Neural progenitor cell (in vitro differentiated cells): ENCODE measurements around the gene CNTNAP2. TPM values are rescaled to one million over a fixed set of nuclear protein-coding genes. Genes with fewer than 3 reads are reported as not detected.

ENCODE experiments used
- DNase-seq: peaks from one replicate; pipeline ENCODE4 v3.0.0-alpha.2; 2016; ENCODE audit warnings: low spot score
- H2AFZ ChIP-seq: fragments of 200-600 bp; sonication (generic); replicated peaks from 2 replicates; pipeline ENCODE4 v1.6.1; 2016; ENCODE audit warnings: antibody characterized with exemption
- H3F3A ChIP-seq: fragments of 200-600 bp; sonication (generic); 2 replicates; pipeline ENCODE4 v1.6.1; 2016; ENCODE audit warnings: antibody characterized with exemption, low read depth
- H3K27ac ChIP-seq: fragments of 200-600 bp; sonication (generic); 2 replicates; pipeline ENCODE4 v1.5.1; 2016; ENCODE audit warnings: mild to moderate bottlenecking
- H3K27me3 ChIP-seq: fragments of 200-600 bp; sonication (generic); 2 replicates; pipeline ENCODE4 v1.6.1; 2016; ENCODE audit warnings: mild to moderate bottlenecking, moderate library complexity
- H3K36me3 ChIP-seq: fragments of 200-600 bp; sonication (generic); 2 replicates; pipeline ENCODE4 v1.5.1; 2016
- H3K4me1 ChIP-seq: fragments of 200-600 bp; sonication (generic); 2 replicates; pipeline ENCODE4 v1.6.1; 2016; ENCODE audit warnings: mixed run types
- H3K4me2 ChIP-seq: fragments of 200-600 bp; sonication (generic); 2 replicates; pipeline ENCODE4 v1.6.1; 2016
- H3K4me3 ChIP-seq: fragments of 200-600 bp; sonication (generic); 2 replicates; pipeline ENCODE4 v1.5.1; 2016
- H3K79me2 ChIP-seq: fragments of 200-600 bp; sonication (generic); 2 replicates; pipeline ENCODE4 v1.6.1; 2016; ENCODE audit warnings: low read depth
- H3K9ac ChIP-seq: fragments of 200-600 bp; sonication (generic); 2 replicates; pipeline ENCODE4 v1.6.1; 2016
- H3K9me3 ChIP-seq: fragments of 200-600 bp; sonication (generic); 2 replicates; pipeline ENCODE4 v1.5.1; 2016; ENCODE audit warnings: low read depth
- H4K20me1 ChIP-seq: fragments of 200-600 bp; sonication (generic); 2 replicates; pipeline ENCODE4 v1.6.1; 2016; ENCODE audit warnings: low read depth
- H3K27ac Mint-ChIP-seq: 3 replicates; pipeline ENCODE4 v1.8.0; 2021; ENCODE audit warnings: mixed read lengths
- H3K27me3 Mint-ChIP-seq: 2 replicates; pipeline ENCODE4 v1.8.0; 2022; ENCODE audit warnings: low read depth, mild to moderate bottlenecking, inconsistent platforms, moderate library complexity, mixed read lengths; ENCODE audit not compliant: insufficient read depth
- H3K36me3 Mint-ChIP-seq: 3 replicates; pipeline ENCODE4 v1.8.0; 2021; ENCODE audit warnings: mixed read lengths
- H3K4me1 Mint-ChIP-seq: 3 replicates; pipeline ENCODE4 v1.8.0; 2021; ENCODE audit warnings: mixed read lengths
- H3K4me3 Mint-ChIP-seq: 3 replicates; pipeline ENCODE4 v1.8.0; 2021; ENCODE audit warnings: mild to moderate bottlenecking, moderate library complexity, mixed read lengths
- H3K9me3 Mint-ChIP-seq: 3 replicates; pipeline ENCODE4 v1.8.0; 2020; ENCODE audit warnings: mixed read lengths
- EZH2 ChIP-seq: fragments of 200-600 bp; sonication (generic); IDR thresholded peaks from 2 replicates; pipeline ENCODE4 v1.6.1; 2017; ENCODE audit warnings: antibody characterized with exemption, mild to moderate bottlenecking, moderate library complexity
- EZH2phosphoT487 ChIP-seq: fragments of 200-600 bp; sonication (generic); IDR thresholded peaks from 2 replicates; pipeline ENCODE4 v1.6.1; 2017; ENCODE audit warnings: antibody characterized with exemption
- total RNA-seq: library from RNA; depleted of rRNA; stranded (reverse); fragments of >200 nt; gene quantifications from 2 replicates; pipeline ENCODE4 v1.2.3, GENCODE V29; 2015; ENCODE audit warnings: low replicate concordance
- TF ChIP-seq, protein P1 (sequence below): fragments of 200-600 bp; sonication (generic); IDR thresholded peaks from 2 replicates; pipeline ENCODE4 v1.5.1; 2017; ENCODE audit warnings: antibody characterized with exemption, mild to moderate bottlenecking

The CNTNAP2 gene
- total RNA-seq, 1 donor from 2014 or later = 126 TPM

DNA sequence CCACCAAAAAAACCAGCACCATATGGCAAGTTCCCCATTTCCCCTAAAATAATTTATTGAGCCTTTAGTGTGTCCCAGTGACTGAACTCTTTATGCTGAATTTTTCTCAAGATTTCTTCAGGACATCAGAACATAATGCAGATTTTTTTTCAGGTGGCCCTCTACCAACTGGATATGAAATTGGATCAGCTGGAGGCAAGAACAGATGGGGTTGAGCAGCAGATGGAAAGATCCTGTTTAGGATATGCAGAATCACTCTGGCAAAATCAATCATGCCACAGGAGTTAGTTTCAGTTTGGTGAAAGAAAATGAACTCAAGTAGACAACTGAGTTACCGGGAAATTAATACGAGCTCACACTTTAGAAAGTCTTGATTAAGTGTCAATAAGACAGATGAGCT is 1712.4 kb downstream of the CNTNAP2 start:
- no peaks in the 10 kb centered on the region for H3K4me1 Mint-ChIP-seq
- H3F3A ChIP-seq = no peaks in the 10 kb centered on the region
- no peaks in the 10 kb centered on the region for H3K4me1 ChIP-seq
- H4K20me1 ChIP-seq = no peaks in the 10 kb centered on the region
- no peaks in the 10 kb centered on the region for H3K36me3 Mint-ChIP-seq
- H3K4me2 ChIP-seq = no peak overlapping the region
- no peaks in the 10 kb centered on the region for H3K9me3 ChIP-seq
- H2AFZ ChIP-seq = no peak overlapping the region
- no peak for TF ChIP-seq EZH2
- TF ChIP-seq, protein P1, sequence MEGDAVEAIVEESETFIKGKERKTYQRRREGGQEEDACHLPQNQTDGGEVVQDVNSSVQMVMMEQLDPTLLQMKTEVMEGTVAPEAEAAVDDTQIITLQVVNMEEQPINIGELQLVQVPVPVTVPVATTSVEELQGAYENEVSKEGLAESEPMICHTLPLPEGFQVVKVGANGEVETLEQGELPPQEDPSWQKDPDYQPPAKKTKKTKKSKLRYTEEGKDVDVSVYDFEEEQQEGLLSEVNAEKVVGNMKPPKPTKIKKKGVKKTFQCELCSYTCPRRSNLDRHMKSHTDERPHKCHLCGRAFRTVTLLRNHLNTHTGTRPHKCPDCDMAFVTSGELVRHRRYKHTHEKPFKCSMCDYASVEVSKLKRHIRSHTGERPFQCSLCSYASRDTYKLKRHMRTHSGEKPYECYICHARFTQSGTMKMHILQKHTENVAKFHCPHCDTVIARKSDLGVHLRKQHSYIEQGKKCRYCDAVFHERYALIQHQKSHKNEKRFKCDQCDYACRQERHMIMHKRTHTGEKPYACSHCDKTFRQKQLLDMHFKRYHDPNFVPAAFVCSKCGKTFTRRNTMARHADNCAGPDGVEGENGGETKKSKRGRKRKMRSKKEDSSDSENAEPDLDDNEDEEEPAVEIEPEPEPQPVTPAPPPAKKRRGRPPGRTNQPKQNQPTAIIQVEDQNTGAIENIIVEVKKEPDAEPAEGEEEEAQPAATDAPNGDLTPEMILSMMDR = no peak
- TF ChIP-seq EZH2phosphoT487 = no peak
- H3K27ac Mint-ChIP-seq = no peak overlapping the region
- no peaks in the 10 kb centered on the region for H3K36me3 ChIP-seq
- no peak overlapping the region for H3K27ac ChIP-seq
- no peaks in the 10 kb centered on the region for H3K27me3 Mint-ChIP-seq
- peaks cover 10% of the 10 kb centered on the region for H3K9me3 Mint-ChIP-seq
- no peak overlapping the region for H3K9ac ChIP-seq
- H3K79me2 ChIP-seq = no peaks in the 10 kb centered on the region
- H3K4me3 Mint-ChIP-seq = no peak overlapping the region
- H3K4me3 ChIP-seq = no peak overlapping the region
- no peaks in the 10 kb centered on the region for H3K27me3 ChIP-seq
- no peak for DNase-seq

DNA sequence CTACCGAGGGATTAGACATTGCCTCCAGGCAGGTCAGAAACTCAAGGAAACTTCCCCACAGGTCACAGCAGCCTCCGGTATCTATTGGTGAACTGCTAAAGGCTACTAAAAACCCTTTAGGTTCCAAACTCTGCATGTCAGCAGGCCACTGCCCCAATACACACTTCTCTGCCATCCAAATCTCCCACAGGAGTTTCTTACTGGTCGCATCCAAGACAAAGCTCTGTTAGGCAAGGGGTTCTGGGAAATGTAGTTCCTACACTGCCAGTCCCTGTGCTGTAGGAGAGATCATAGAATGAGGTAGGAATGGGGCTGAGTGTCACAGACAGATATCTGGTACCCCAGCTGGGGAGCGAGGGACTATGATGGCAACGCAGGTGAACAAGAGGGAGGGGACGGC is 1717.0 kb downstream of the CNTNAP2 start:
- Histone ChIP-seq H3F3A (no peaks in the 10 kb centered on the region), H3K4me2 (no peak overlapping the region), H3K9me3 (no peaks in the 10 kb centered on the region), H3K27ac (no peak overlapping the region), H3K79me2 (no peaks in the 10 kb centered on the region), H3K9ac (no peak overlapping the region), H2AFZ (peak overlapping the region; percentile 94), H3K4me1 (no peaks in the 10 kb centered on the region), H3K27me3 (no peaks in the 10 kb centered on the region), H3K4me3 (no peak overlapping the region), H3K36me3 (no peaks in the 10 kb centered on the region), H4K20me1 (no peaks in the 10 kb centered on the region)
- H3K9me3 Mint-ChIP-seq = peaks cover 21% of the 10 kb centered on the region
- no peak overlapping the region for H3K27ac Mint-ChIP-seq
- peak; percentile 62 for DNase-seq
- no peaks in the 10 kb centered on the region for H3K4me1 Mint-ChIP-seq
- H3K4me3 Mint-ChIP-seq = no peak overlapping the region
- TF ChIP-seq EZH2 = no peak
- TF ChIP-seq, protein P1 = no peak
- TF ChIP-seq EZH2phosphoT487 = no peak
- no peaks in the 10 kb centered on the region for H3K27me3 Mint-ChIP-seq
- peaks cover 2% of the 10 kb centered on the region for H3K36me3 Mint-ChIP-seq

DNA sequence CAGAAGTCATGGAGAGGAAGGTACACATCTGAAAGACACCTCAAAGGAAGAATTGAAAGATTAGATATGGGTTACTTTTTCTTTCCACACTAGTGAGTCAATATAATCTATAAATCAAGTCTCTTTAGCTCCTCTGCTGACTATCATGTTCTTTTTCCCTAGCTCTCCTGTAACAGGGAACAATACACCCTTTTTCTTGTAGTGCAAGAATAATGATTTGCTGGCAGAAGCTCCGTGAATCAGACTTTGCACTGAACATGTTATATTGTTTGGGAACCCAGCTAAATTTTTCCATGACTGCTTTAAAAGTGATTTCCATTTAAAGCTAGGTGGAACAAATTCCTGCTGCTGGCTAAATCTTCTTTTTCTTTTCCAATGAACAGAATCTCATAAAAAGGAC is 1717.4 kb downstream of the CNTNAP2 start:
- H3K4me1 ChIP-seq = no peaks in the 10 kb centered on the region
- H3K9ac ChIP-seq = no peak overlapping the region
- H3K4me2 ChIP-seq = no peak overlapping the region
- Mint-ChIP-seq H3K36me3 (peaks cover 4% of the 10 kb centered on the region), H3K9me3 (peaks cover 23% of the 10 kb centered on the region), H3K4me1 (no peaks in the 10 kb centered on the region), H3K27me3 (no peaks in the 10 kb centered on the region), H3K4me3 (no peak overlapping the region), H3K27ac (no peak overlapping the region)
- H3K27me3 ChIP-seq = no peaks in the 10 kb centered on the region
- no peak overlapping the region for H3K27ac ChIP-seq
- no peaks in the 10 kb centered on the region for H3F3A ChIP-seq
- no peaks in the 10 kb centered on the region for H3K79me2 ChIP-seq
- no peak for TF ChIP-seq EZH2
- DNase-seq = no peak
- peak overlapping the region; percentile 94 for H2AFZ ChIP-seq
- H3K9me3 ChIP-seq = no peaks in the 10 kb centered on the region
- no peak overlapping the region for H3K4me3 ChIP-seq
- H4K20me1 ChIP-seq = no peaks in the 10 kb centered on the region
- no peaks in the 10 kb centered on the region for H3K36me3 ChIP-seq

DNA sequence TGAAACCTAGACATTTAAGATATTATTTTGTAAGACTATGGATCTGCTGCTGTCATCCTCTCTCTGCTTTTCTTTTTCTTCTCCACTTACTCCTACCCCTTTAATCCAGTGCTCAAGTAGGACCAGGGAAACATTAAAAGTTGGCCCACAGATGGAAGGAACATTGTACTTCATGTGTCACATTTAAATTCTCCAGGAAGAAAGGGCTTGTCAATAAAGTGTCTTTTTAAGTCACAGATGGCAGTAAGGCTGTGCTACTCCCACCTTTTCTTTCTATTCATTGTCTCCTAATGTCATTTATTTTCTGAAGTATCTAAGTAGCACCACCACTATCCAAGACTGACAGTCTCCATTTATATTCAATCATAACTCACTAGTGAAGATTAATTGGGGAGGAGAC is 1736.2 kb downstream of the CNTNAP2 start:
- H3K9me3 ChIP-seq = no peaks in the 10 kb centered on the region
- no peaks in the 10 kb centered on the region for H3K27me3 ChIP-seq
- no peaks in the 10 kb centered on the region for H3F3A ChIP-seq
- DNase-seq = no peak
- H3K4me2 ChIP-seq = no peak overlapping the region
- no peaks in the 10 kb centered on the region for H3K79me2 ChIP-seq
- Mint-ChIP-seq H3K4me3 (no peak overlapping the region), H3K4me1 (no peaks in the 10 kb centered on the region), H3K9me3 (peaks cover 2% of the 10 kb centered on the region), H3K36me3 (no peaks in the 10 kb centered on the region), H3K27ac (no peak overlapping the region), H3K27me3 (no peaks in the 10 kb centered on the region)
- H4K20me1 ChIP-seq = no peaks in the 10 kb centered on the region
- no peak overlapping the region for H2AFZ ChIP-seq
- no peaks in the 10 kb centered on the region for H3K4me1 ChIP-seq
- H3K9ac ChIP-seq = no peak overlapping the region
- no peaks in the 10 kb centered on the region for H3K36me3 ChIP-seq
- TF ChIP-seq EZH2 = no peak
- TF ChIP-seq, protein P1 = no peak
- TF ChIP-seq EZH2phosphoT487 = no peak
- no peak overlapping the region for H3K4me3 ChIP-seq
- H3K27ac ChIP-seq = no peak overlapping the region
